ENCODE data around the gene PSMD14.

The PSMD14 gene

GRCh38 chr2:161388146-161388779, 80.0 kb downstream of the PSMD14 start:
- DNase-seq = no peak

GRCh38 chr2:161391737-161392506, 83.7 kb downstream of the PSMD14 start:
- no peak for DNase-seq

- no peak for DNase-seq
Measured at GRCh38 chr2:161400076-161400475, 91.9 kb downstream of the PSMD14 start.

GRCh38 chr2:161402297-161402696, 94.1 kb downstream of the PSMD14 start:
- DNase-seq = no peak

GRCh38 chr2:161406316-161406715, 98.1 kb downstream of the PSMD14 start:
- no peak for DNase-seq

GRCh38 chr2:161407597-161407996, 99.4 kb downstream of the PSMD14 start:
- no peak for DNase-seq

GRCh38 chr2:161409308-161409907, 101.2 kb downstream of the PSMD14 start:
- DNase-seq = no peak

- no peak for DNase-seq
Measured at GRCh38 chr2:161412346-161412745, 104.1 kb downstream of the PSMD14 start.

- peak; percentile 37 for DNase-seq
Measured at GRCh38 chr2:161414042-161415033, 106.1 kb downstream of the PSMD14 start.

- peak; percentile 71 for DNase-seq
Measured at GRCh38 chr2:161415034-161415986, 107.1 kb downstream of the PSMD14 start.

- DNase-seq = peak; percentile 84
Measured at GRCh38 chr2:161415987-161416707, 107.9 kb downstream of the PSMD14 start, which contains the start of gene TBR1. TBR1 (plus strand) TSS chr2:161416297; CDS start chr2:161416411, 114 bp downstream.

- peak; percentile 46 for DNase-seq
Measured at GRCh38 chr2:161416708-161417437, 108.6 kb downstream of the PSMD14 start.

- peak; percentile 9 for DNase-seq
Measured at GRCh38 chr2:161417438-161418274, 109.4 kb downstream of the PSMD14 start.

- DNase-seq = no peak
Measured at GRCh38 chr2:161418275-161418714, 110.1 kb downstream of the PSMD14 start.

GRCh38 chr2:161418715-161419637, 110.8 kb downstream of the PSMD14 start:
- DNase-seq = no peak

GRCh38 chr2:161419638-161420190, 111.5 kb downstream of the PSMD14 start:
- no peak for DNase-seq

GRCh38 chr2:161420406-161421074, 112.3 kb downstream of the PSMD14 start:
- no peak for DNase-seq
